Activated T-cell treated with anti-CD3 and anti-CD28 coated beads, Interleukin-2, amount 50 U/mL, for 4 hours (primary cell): ENCODE results near the gene UPK3A. TPM values are rescaled to one million over a fixed set of nuclear protein-coding genes. Genes with fewer than 3 reads are reported as not detected.
A peak's percentile ranks its signal among the peaks of the same experiment; 100 is the strongest.

ENCODE experiments used
- ATAC-seq, 2 donors: fragments of 200-7000 bp; cut with Tn5 transposase; one replicate each; pipeline ENCODE4 v1.10.0; 2021
- DNase-seq: peaks from one replicate; pipeline ENCODE4 v3.0.0-alpha.2; 2020
- H3K27me3 Mint-ChIP-seq: one replicate; pipeline ENCODE4 v1.8.0; 2021; ENCODE audit warnings: low read depth, mixed read lengths
- H3K36me3 Mint-ChIP-seq: one replicate; pipeline ENCODE4 v1.8.0; 2022; ENCODE audit warnings: mixed read lengths; ENCODE audit not compliant: insufficient read depth
- H3K4me1 Mint-ChIP-seq: one replicate; pipeline ENCODE4 v1.8.0; 2021; ENCODE audit warnings: low read depth, mixed read lengths
- H3K4me3 Mint-ChIP-seq: one replicate; pipeline ENCODE4 v1.8.0; 2021; ENCODE audit warnings: mild to moderate bottlenecking, moderate library complexity, mixed read lengths
- H3K9me3 Mint-ChIP-seq: one replicate; pipeline ENCODE4 v1.8.0; 2021; ENCODE audit warnings: mixed read lengths
- total RNA-seq, 3 donors: library from RNA; stranded (reverse); gene quantifications; one replicate each; pipeline ENCODE4 v1.2.1, GENCODE V29; 2021

The UPK3A gene
- total RNA-seq, 3 donors from 2014 or later: not detected

- no peaks in the 10 kb centered on the region for H3K27me3 Mint-ChIP-seq
- DNase-seq (no peak), ATAC-seq (no peak)
- H3K4me3 Mint-ChIP-seq: no peak overlapping the region
- peaks cover 13% of the 10 kb centered on the region for H3K4me1 Mint-ChIP-seq
- H3K36me3 Mint-ChIP-seq: no peaks in the 10 kb centered on the region
- H3K9me3 Mint-ChIP-seq: no peaks in the 10 kb centered on the region
Observed at GRCh38 chr22:45304971-45305370, 20.2 kb downstream of the UPK3A start.

GRCh38 chr22:45305456-45306075, 20.8 kb downstream of the UPK3A start:
- H3K4me1 Mint-ChIP-seq: peaks cover 15% of the 10 kb centered on the region
- no peaks in the 10 kb centered on the region for H3K36me3 Mint-ChIP-seq
- no peaks in the 10 kb centered on the region for H3K9me3 Mint-ChIP-seq
- no peak overlapping the region for H3K4me3 Mint-ChIP-seq
- no peaks in the 10 kb centered on the region for H3K27me3 Mint-ChIP-seq
- no peak for DNase-seq
- no peak for ATAC-seq

DNA sequence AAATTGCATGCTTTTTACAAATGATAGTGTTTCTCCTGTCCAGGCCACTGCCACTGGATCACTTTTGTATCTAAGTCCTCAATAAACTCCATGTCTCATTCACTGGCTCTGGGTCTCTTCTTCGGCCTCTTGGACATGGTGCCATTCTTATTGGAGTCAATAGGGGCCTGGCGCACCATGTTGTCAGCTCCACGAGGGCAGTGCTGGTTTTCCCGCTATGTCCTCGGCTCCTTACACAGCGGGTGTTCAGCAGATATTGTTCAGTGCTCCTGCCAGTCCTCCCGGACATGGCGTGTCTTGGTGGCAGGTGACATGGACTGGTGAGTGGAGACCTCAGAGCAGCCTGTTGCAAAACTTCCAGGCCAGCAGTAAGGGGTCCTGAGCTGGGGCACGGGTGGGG, 21.4 kb downstream of the UPK3A start:
- ATAC-seq (no peak), DNase-seq (no peak)
- H3K4me3 Mint-ChIP-seq: no peak overlapping the region
- H3K27me3 Mint-ChIP-seq: no peaks in the 10 kb centered on the region
- H3K9me3 Mint-ChIP-seq: no peaks in the 10 kb centered on the region
- peaks cover 21% of the 10 kb centered on the region for H3K4me1 Mint-ChIP-seq
- H3K36me3 Mint-ChIP-seq: peaks cover 4% of the 10 kb centered on the region

DNA sequence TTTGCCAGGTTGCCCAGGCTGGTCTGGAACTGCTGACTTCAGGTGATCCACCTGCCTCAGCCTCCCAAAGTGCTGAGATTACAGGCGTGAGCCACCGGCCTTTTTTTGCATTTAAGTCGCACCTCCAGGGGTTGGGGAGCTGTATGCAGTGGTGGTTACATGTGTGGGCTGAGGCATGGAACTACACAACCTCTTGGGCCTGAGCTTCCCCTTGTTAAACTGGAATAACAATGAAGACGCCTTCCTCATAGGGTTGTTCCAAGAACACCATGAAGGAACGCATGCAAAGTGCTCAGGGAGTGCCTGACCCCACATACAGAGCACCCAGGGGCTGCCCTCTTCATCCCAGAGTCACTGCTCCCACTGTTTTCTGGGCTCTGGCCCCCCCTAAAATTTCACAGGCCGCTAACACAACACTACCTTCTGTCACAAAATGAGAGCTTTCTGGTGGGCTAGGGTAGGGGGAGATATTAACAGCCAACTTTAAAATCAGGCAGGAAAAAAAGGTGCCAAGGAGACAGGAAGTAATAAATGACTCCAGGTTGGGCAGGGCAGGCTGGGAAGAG, 23.7 kb downstream of the UPK3A start:
- no peak for ATAC-seq
- Mint-ChIP-seq H3K9me3 (no peaks in the 10 kb centered on the region), H3K4me3 (peak overlapping the region; percentile 80), H3K36me3 (peaks cover 10% of the 10 kb centered on the region), H3K4me1 (peaks cover 37% of the 10 kb centered on the region), H3K27me3 (no peaks in the 10 kb centered on the region)
- DNase-seq: no peak

DNA sequence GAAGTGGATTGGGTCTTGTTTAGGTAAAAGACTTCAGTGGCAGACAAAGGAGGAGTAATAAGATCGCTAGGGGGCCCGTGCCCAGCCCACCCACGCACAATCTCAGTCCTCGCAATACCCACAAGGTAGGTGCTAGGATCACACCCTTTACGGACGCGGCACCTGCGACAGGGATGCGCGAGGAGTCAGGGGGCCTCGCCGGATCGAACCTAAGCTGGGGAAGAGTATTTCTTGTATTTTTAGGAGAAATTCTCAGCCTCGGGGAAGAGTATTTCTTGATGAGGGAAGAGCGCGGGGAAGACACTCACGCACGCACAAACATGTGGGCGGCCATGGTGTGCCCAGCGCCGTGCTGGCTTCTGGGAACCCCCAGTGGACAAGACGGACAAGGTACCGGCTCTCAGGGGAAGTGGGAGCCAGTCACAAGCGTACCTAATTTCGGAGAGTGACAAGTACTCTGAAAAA, 24.2 kb downstream of the UPK3A start:
- DNase-seq (no peak), ATAC-seq (no peak)
- H3K4me3 Mint-ChIP-seq: peak overlapping the region; percentile 80
- H3K27me3 Mint-ChIP-seq: no peaks in the 10 kb centered on the region
- no peaks in the 10 kb centered on the region for H3K9me3 Mint-ChIP-seq
- peaks cover 10% of the 10 kb centered on the region for H3K36me3 Mint-ChIP-seq
- H3K4me1 Mint-ChIP-seq: peaks cover 39% of the 10 kb centered on the region

GRCh38 chr22:45309422-45310227, 24.9 kb downstream of the UPK3A start, which contains the start of gene FAM118A:
TSS of gene FAM118A (plus strand) at chr22:45309934. CDS start at chr22:45322380, 12,446 bp downstream.
- peaks cover 45% of the 10 kb centered on the region for H3K4me1 Mint-ChIP-seq
- peak within 1 kb of the TSS; percentile 90 for H3K4me3 Mint-ChIP-seq
- H3K27me3 Mint-ChIP-seq: no peaks in the 10 kb centered on the region
- peaks cover 10% of the 10 kb centered on the region for H3K36me3 Mint-ChIP-seq
- ATAC-seq (peak; percentile 88 to 92), DNase-seq (peak; percentile 99)
- H3K9me3 Mint-ChIP-seq: no peaks in the 10 kb centered on the region

DNA sequence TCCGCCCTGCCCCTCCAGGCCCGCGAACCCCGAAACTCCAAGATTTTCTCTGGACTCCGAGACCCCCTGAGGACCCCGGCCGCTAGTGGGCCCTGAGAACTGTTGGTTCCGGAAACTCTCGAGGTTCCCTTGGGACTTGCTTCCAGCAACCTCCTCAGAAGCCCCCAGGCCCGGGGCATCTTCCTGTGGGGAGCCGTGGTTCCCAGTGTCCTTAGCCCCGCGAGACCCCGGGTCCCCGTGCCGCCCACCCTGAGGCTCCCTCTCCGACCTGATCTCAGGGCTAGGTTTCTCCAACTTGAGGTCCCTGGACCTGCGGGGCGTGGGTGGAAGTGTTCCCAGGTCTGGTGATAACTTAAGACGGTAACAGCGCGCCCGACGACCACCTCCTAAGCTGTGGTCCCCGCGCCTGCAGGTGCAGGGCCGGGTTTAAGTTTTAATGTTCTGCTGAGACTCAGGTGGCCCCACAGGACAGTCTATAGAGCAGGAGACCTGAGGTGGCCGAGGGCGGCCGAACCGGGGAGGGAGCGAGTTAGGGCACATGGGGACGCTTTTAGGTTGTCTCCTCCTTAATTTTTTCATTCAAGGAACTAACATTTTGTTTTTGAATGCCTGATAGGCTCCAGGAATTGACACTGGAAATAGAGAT, 25.7 kb downstream of the UPK3A start:
- peaks cover 14% of the 10 kb centered on the region for H3K36me3 Mint-ChIP-seq
- peak overlapping the region; percentile 90 for H3K4me3 Mint-ChIP-seq
- no peak for DNase-seq
- H3K4me1 Mint-ChIP-seq: peaks cover 52% of the 10 kb centered on the region
- H3K27me3 Mint-ChIP-seq: no peaks in the 10 kb centered on the region
- H3K9me3 Mint-ChIP-seq: no peaks in the 10 kb centered on the region
- no peak for ATAC-seq

DNA sequence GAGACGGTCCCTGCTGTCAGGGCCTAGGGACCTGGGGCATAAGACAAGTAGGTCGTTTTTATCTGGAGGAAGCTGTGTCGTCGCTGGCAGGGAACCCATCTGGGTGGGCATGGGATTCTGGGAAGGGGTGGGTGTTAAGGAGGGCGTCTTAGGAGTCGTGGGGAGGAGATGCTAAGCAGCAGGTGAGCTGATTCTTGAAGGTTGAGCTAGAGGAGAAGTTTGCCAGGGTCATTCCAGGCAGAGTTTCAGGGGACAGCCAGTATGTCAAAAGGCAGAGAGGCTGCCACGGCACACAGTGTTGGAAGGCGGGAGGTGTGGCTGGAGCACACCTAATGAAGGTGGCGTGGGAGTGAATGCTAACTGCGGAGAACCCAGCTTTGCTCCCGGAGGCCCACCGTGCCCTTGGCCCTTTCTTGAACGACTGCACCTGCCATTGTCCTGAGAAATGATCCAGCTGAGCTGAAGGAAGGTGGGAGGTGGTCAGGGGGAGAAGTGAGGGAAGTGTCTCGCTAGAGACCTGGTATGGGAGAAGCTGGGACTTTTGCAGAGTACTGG, 26.3 kb downstream of the UPK3A start:
- Mint-ChIP-seq H3K4me1 (peaks cover 58% of the 10 kb centered on the region), H3K36me3 (peaks cover 14% of the 10 kb centered on the region), H3K9me3 (no peaks in the 10 kb centered on the region), H3K4me3 (peak overlapping the region; percentile 90), H3K27me3 (no peaks in the 10 kb centered on the region)
- ATAC-seq: no peak
- DNase-seq: no peak

DNA sequence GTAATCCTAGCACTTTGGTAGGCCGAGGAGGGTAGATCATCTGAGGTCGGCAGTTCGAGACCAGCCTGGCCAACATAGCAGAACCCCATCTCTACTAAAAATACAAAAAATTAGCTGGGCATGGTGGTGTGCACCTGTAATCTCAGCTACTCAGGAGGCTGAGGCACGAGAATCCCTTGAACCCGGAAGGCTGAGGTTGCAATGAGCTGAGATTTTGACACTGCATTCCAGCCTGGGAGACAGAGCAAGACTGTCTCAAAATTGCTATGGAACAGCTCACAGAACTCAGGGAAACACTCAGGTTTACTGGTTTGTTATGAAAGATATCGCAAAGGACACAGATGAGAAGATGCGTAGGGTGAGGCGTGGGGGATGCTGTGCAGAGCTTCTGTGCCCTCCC, 27.7 kb downstream of the UPK3A start:
- H3K4me3 Mint-ChIP-seq: no peak overlapping the region
- H3K27me3 Mint-ChIP-seq: no peaks in the 10 kb centered on the region
- H3K36me3 Mint-ChIP-seq: peaks cover 14% of the 10 kb centered on the region
- H3K9me3 Mint-ChIP-seq: no peaks in the 10 kb centered on the region
- peaks cover 71% of the 10 kb centered on the region for H3K4me1 Mint-ChIP-seq
- ATAC-seq (no peak), DNase-seq (no peak)

- peaks cover 76% of the 10 kb centered on the region for H3K4me1 Mint-ChIP-seq
Observed at GRCh38 chr22:45312856-45313255, 28.1 kb downstream of the UPK3A start.

DNA sequence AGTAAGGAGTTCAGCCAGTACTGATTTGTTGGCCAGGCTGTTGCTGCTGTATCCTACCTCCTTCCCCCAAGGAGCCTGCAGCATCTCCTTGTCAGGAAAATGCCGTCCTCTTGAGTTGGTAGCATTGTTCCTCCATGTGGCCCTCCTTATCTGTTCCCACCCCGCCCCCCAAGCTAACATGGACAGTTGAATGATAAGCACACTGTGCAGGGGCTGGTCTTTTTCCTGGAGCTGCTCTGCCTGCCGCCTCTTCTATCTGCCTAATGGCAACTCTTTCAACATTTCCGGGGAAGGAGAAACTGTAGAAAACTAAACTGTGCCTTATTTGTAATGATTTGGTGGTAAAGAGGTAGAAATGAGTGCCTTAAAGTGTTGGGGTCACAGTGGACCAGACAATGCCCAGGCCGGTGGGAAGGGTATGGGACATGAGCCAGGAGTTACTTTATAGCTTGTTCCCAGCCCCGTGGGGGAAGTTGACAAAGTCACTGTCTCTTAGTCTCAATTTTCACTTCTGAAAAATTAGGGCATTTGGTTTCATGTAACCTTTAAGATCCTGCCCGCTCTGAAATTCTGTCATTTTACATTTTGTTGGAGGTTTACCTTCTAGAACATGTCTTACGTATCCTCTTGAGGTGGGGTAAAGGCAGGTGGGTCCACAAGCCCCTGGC, 29.4 kb downstream of the UPK3A start:
- ATAC-seq (no peak), DNase-seq (no peak)
- H3K9me3 Mint-ChIP-seq: no peaks in the 10 kb centered on the region
- peaks cover 81% of the 10 kb centered on the region for H3K4me1 Mint-ChIP-seq
- no peak overlapping the region for H3K4me3 Mint-ChIP-seq
- H3K27me3 Mint-ChIP-seq: no peaks in the 10 kb centered on the region
- H3K36me3 Mint-ChIP-seq: peaks cover 14% of the 10 kb centered on the region

More at GRCh38 chr22:45312856-45313255, 28.1 kb downstream of the UPK3A start:
- no peak overlapping the region for H3K4me3 Mint-ChIP-seq
- no peak for ATAC-seq
- H3K9me3 Mint-ChIP-seq: no peaks in the 10 kb centered on the region
- H3K36me3 Mint-ChIP-seq: peaks cover 14% of the 10 kb centered on the region
- DNase-seq: no peak
- no peaks in the 10 kb centered on the region for H3K27me3 Mint-ChIP-seq

DNA sequence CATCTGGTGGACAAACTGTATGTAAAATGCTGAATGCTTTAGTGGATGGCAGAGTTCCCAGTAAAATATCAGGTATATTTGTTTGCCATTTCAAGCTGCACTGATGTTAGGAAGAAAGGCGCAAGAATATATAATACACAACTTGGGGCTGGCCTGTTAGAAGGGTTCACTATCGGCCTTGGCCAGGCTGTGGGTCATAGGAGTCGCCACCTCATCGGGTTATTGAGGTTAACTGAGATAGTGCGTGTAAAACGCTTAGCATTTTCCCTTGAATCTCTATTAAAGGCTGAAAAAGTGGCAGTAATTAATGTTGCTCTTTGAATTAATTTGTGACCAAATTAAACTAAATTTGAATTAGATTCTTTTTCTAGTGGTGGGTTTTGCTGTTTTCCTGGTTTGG, 30.0 kb downstream of the UPK3A start:
- ATAC-seq: no peak
- Mint-ChIP-seq H3K4me1 (peaks cover 84% of the 10 kb centered on the region), H3K27me3 (no peaks in the 10 kb centered on the region), H3K9me3 (no peaks in the 10 kb centered on the region), H3K4me3 (no peak overlapping the region), H3K36me3 (peaks cover 14% of the 10 kb centered on the region)
- no peak for DNase-seq

GRCh38 chr22:45316796-45317526, 32.2 kb downstream of the UPK3A start:
- no peak for DNase-seq
- Mint-ChIP-seq H3K4me1 (peaks cover 87% of the 10 kb centered on the region), H3K4me3 (no peak overlapping the region), H3K27me3 (no peaks in the 10 kb centered on the region), H3K36me3 (peaks cover 10% of the 10 kb centered on the region), H3K9me3 (no peaks in the 10 kb centered on the region)
- no peak for ATAC-seq
